HCT116 (cell line): Measurements from ENCODE around the gene DNLZ. TPM values are rescaled to one million over a fixed set of nuclear protein-coding genes. Genes with fewer than 3 reads are reported as not detected.

Source experiments
- ATAC-seq: fragments of 200-7000 bp; cut with Tn5 transposase; 2 replicates; pipeline ENCODE4 v1.9.1; 2020; ENCODE audit warnings: mild to moderate bottlenecking, moderate library complexity
- BruUV-seq: library from RNA; stranded (reverse); fragments of 400-500 nt; replicated peaks from 2 replicates; lab custom pipeline; 2021; lab: Mats Ljungman, UMichigan
- CTCF ChIA-PET: fragments of 300-600 bp; sonication (Branson Sonifier 250); formaldehyde crosslinking; loops from one replicate; lab custom pipeline; 2021; ENCODE audit warnings: antibody characterized with exemption; lab: Charles Lee
- POLR2A ChIA-PET: fragments of 300-600, 350-600 bp; sonication (Branson Sonifier 250); formaldehyde crosslinking; loops from one replicate; lab custom pipeline; 2021; ENCODE audit warnings: antibody characterized with exemption; lab: Charles Lee
- RAD21 ChIA-PET, 2 experiments: fragments of 300-600 bp; sonication (Branson Sonifier 250); formaldehyde crosslinking; loops; one replicate each; lab custom pipeline; 2023; ENCODE audit warnings: low total read pairs in 2 of 2; ENCODE audit not compliant: uncharacterized antibody in 2 of 2, unreplicated experiment in 2 of 2, low non-redundant PET in 1 of 2; lab: Charles Lee
- DNase-seq: peaks from one replicate; pipeline ENCODE4 v3.0.0-alpha.2; 2010; ENCODE audit warnings: low read depth, low spot score
- H2AFZ ChIP-seq: fragments of 200-600 bp; shearing (Covaris generic), sonication (generic); 2 replicates; pipeline ENCODE4 v1.6.1; 2017; ENCODE audit warnings: low read depth, mixed run types, mixed read lengths, antibody characterized with exemption, low read length; ENCODE audit not compliant: poor library complexity, severe bottlenecking
- H3K27ac ChIP-seq: 2 replicates; pipeline ENCODE4 v1.5.1; 2012; ENCODE audit warnings: low read depth, low read length
- H3K27me3 ChIP-seq: fragments of 200-600 bp; sonication (generic); 2 replicates; pipeline ENCODE4 v1.6.1; 2016; ENCODE audit warnings: mixed run types, low read length, mixed read lengths; ENCODE audit not compliant: insufficient read depth
- H3K36me3 ChIP-seq, 2 experiments: fragments of 200-500 bp in 1 of 2; fragments of 200-600 bp in 1 of 2; sonication (Bioruptor generic) in 1 of 2; sonication (generic) in 1 of 2; 2 replicates each; pipeline versions ENCODE4 v1.5.1 to v1.6.1; 2014 to 2016; ENCODE audit warnings: low read length in 2 of 2, inconsistent platforms in 1 of 2, mixed read lengths in 1 of 2, mixed run types in 1 of 2; ENCODE audit not compliant: insufficient read depth in 2 of 2, control insufficient read depth in 1 of 2
- H3K4me1 ChIP-seq, 2 experiments: fragments of 200-600 bp in 1 of 2; sonication (generic) in 1 of 2; 2 replicates each; pipeline versions ENCODE4 v1.5.1 to v1.6.1; 2012 to 2017; ENCODE audit warnings: low read length in 2 of 2, inconsistent platforms in 1 of 2, mild to moderate bottlenecking in 1 of 2, mixed read lengths in 1 of 2, mixed run types in 1 of 2, moderate library complexity in 1 of 2; ENCODE audit not compliant: insufficient read depth in 2 of 2, control insufficient read depth in 1 of 2
- H3K4me2 ChIP-seq: fragments of 200-600 bp; sonication (generic); 2 replicates; pipeline ENCODE4 v1.6.1; 2017; ENCODE audit warnings: mixed run types, low read length, mixed read lengths
- H3K4me3 ChIP-seq, 2 experiments: fragments of 200-600 bp in 1 of 2; sonication (generic) in 1 of 2; replicated peaks in 1 of 2; 2 replicates each; pipeline ENCODE4 v1.5.1; 2011 to 2016; ENCODE audit warnings: low read length in 2 of 2, control low read depth in 1 of 2, low read depth in 1 of 2, mild to moderate bottlenecking in 1 of 2, mixed read lengths in 1 of 2, mixed run types in 1 of 2
- H3K79me2 ChIP-seq: fragments of 200-600 bp; sonication (generic); 2 replicates; pipeline ENCODE4 v1.6.1; 2017; ENCODE audit warnings: mild to moderate bottlenecking, mixed run types, low read length, moderate library complexity, mixed read lengths; ENCODE audit not compliant: insufficient read depth
- H3K9ac ChIP-seq: fragments of 200-600 bp; sonication (generic); 2 replicates; pipeline ENCODE4 v1.6.1; 2016; ENCODE audit warnings: low read length, mixed read lengths
- H3K9me2 ChIP-seq: fragments of 200-600 bp; sonication (generic), shearing (Covaris generic); 2 replicates; pipeline ENCODE4 v1.6.1; 2017; ENCODE audit warnings: mixed run types, mild to moderate bottlenecking, moderate library complexity; ENCODE audit not compliant: insufficient read depth
- H3K9me3 ChIP-seq, 2 experiments: fragments of 200-500 bp in 1 of 2; fragments of 200-600 bp in 1 of 2; sonication (Bioruptor generic) in 1 of 2; sonication (generic) in 1 of 2; 2 replicates each; pipeline ENCODE4 v1.6.1; 2014 to 2017; ENCODE audit warnings: low read length in 2 of 2, mixed read lengths in 2 of 2, inconsistent platforms in 1 of 2, low read depth in 1 of 2, mild to moderate bottlenecking in 1 of 2, mixed run types in 1 of 2, moderate library complexity in 1 of 2; ENCODE audit not compliant: control insufficient read depth in 1 of 2, insufficient read depth in 1 of 2
- H4K20me1 ChIP-seq: fragments of 200-600 bp; sonication (generic), shearing (Covaris generic); 2 replicates; pipeline ENCODE4 v1.6.1; 2017; ENCODE audit warnings: mixed run types, mild to moderate bottlenecking, moderate library complexity; ENCODE audit not compliant: insufficient read depth
- EGR1 ChIP-seq: IDR thresholded peaks from 2 replicates; pipeline ENCODE4 v1.6.1; 2012; ENCODE audit warnings: low read depth
- ELF1 ChIP-seq: IDR thresholded peaks from 2 replicates; pipeline ENCODE4 v1.6.1; 2012; ENCODE audit warnings: low read depth, borderline replicate concordance
- JUND ChIP-seq: IDR thresholded peaks from 2 replicates; pipeline ENCODE4 v1.6.1; 2012
- POLR2A ChIP-seq: IDR thresholded peaks from 2 replicates; pipeline ENCODE4 v1.7.0; 2011; ENCODE audit warnings: borderline replicate concordance; ENCODE audit not compliant: insufficient read depth, insufficient read length; ENCODE audit errors: extremely low read depth
- POLR2AphosphoS5 ChIP-seq: IDR thresholded peaks from 2 replicates; pipeline ENCODE4 v1.6.1; 2011; ENCODE audit warnings: mild to moderate bottlenecking, low read depth, low read length, moderate library complexity
- SRF ChIP-seq: IDR thresholded peaks from 2 replicates; pipeline ENCODE4 v1.6.1; 2012; ENCODE audit warnings: low read depth
- TCF7L2 ChIP-seq: IDR thresholded peaks from 2 replicates; pipeline ENCODE4 v1.7.0; 2011; ENCODE audit warnings: borderline replicate concordance, inconsistent platforms; ENCODE audit not compliant: insufficient read depth, insufficient read length; ENCODE audit errors: extremely low read depth
- ZNF274 ChIP-seq: fragments of 200-500 bp; sonication (Bioruptor generic); IDR thresholded peaks from 2 replicates; pipeline ENCODE4 v1.6.1; 2014; ENCODE audit warnings: mild to moderate bottlenecking, low read depth, low read length, inconsistent platforms
- intact Hi-C: fragments of 100-400 bp; cut with micrococcal nuclease; formaldehyde crosslinking; loops from 2 replicates; pipeline ENCODE4 v1.10.0; 2022
- total RNA-seq: library from RNA; stranded (reverse); gene quantifications from one replicate; pipeline ENCODE4 v1.2.1, GENCODE V29; 2021; ENCODE audit not compliant: unreplicated experiment
- TF ChIP-seq, protein P1 (sequence below): IDR thresholded peaks from 2 replicates; pipeline ENCODE4 v1.6.1; 2012; ENCODE audit warnings: low read depth

DNLZ gene
- total RNA-seq, 1 experiment from 2014 or later: 21.9 TPM

- no peak overlapping the region for H2AFZ ChIP-seq
- no peaks in the 10 kb centered on the region for H3K9me3 ChIP-seq
- H3K27ac ChIP-seq: no peak overlapping the region
- no peak overlapping the region for H3K4me3 ChIP-seq
- no peak overlapping the region for H3K4me2 ChIP-seq
- BruUV-seq: no TSS peak
- DNase-seq: no peak
- H3K9ac ChIP-seq: no peak overlapping the region
- RAD21 ChIA-PET: no interaction called here
- no peaks in the 10 kb centered on the region for H3K27me3 ChIP-seq
- CTCF ChIA-PET: interaction anchor here (1.3 kb wide), 1 partner anchor 11 kb away, joined by 3 read pairs; no protein-coding TSS in a partner anchor
- TF ChIP-seq, protein P1, sequence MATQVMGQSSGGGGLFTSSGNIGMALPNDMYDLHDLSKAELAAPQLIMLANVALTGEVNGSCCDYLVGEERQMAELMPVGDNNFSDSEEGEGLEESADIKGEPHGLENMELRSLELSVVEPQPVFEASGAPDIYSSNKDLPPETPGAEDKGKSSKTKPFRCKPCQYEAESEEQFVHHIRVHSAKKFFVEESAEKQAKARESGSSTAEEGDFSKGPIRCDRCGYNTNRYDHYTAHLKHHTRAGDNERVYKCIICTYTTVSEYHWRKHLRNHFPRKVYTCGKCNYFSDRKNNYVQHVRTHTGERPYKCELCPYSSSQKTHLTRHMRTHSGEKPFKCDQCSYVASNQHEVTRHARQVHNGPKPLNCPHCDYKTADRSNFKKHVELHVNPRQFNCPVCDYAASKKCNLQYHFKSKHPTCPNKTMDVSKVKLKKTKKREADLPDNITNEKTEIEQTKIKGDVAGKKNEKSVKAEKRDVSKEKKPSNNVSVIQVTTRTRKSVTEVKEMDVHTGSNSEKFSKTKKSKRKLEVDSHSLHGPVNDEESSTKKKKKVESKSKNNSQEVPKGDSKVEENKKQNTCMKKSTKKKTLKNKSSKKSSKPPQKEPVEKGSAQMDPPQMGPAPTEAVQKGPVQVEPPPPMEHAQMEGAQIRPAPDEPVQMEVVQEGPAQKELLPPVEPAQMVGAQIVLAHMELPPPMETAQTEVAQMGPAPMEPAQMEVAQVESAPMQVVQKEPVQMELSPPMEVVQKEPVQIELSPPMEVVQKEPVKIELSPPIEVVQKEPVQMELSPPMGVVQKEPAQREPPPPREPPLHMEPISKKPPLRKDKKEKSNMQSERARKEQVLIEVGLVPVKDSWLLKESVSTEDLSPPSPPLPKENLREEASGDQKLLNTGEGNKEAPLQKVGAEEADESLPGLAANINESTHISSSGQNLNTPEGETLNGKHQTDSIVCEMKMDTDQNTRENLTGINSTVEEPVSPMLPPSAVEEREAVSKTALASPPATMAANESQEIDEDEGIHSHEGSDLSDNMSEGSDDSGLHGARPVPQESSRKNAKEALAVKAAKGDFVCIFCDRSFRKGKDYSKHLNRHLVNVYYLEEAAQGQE: no peak
- TF ChIP-seq JUND: no peak
- TF ChIP-seq, all 23 proteins: peak for 0
- POLR2A ChIA-PET: no interaction called here
- Histone ChIP-seq H4K20me1 (no peaks in the 10 kb centered on the region), H3K9me2 (no peaks in the 10 kb centered on the region), H3K79me2 (peaks cover 86% of the 10 kb centered on the region), H3K36me3 (peaks cover 38 to 59% of the 10 kb centered on the region in 2 experiments), H3K4me1 (peaks cover 12 to 25% of the 10 kb centered on the region in 2 experiments)
- ATAC-seq: no peak
- intact Hi-C loops: no loop called here
Observed at GRCh38 chr9:136412962-136413361, 49.4 kb upstream of the DNLZ start.

GRCh38 chr9:136411378-136411777, 47.8 kb upstream of the DNLZ start:
- no peaks in the 10 kb centered on the region for H4K20me1 ChIP-seq
- peaks cover 12 to 25% of the 10 kb centered on the region in 2 experiments for H3K4me1 ChIP-seq
- peak overlapping the region; percentile 78 to 99 for H3K4me3 ChIP-seq
- CTCF ChIA-PET: no interaction called here
- H3K9me2 ChIP-seq: no peaks in the 10 kb centered on the region
- POLR2A ChIA-PET: no interaction called here
- RAD21 ChIA-PET: no interaction called here
- H3K9me3 ChIP-seq: no peaks in the 10 kb centered on the region
- peak overlapping the region; percentile 96 for H3K9ac ChIP-seq
- intact Hi-C loops: no loop called here
- ATAC-seq (no peak), DNase-seq (no peak)
- TSS peak; percentile 69 for BruUV-seq
- no peak for TF ChIP-seq SRF
- TF ChIP-seq POLR2AphosphoS5: no peak
- no peak for TF ChIP-seq ZNF274
- TF ChIP-seq, protein P1: no peak
- TF ChIP-seq POLR2A: no peak
- TF ChIP-seq ELF1: no peak
- TF ChIP-seq EGR1: no peak
- no peak for TF ChIP-seq TCF7L2
- H2AFZ ChIP-seq: no peak overlapping the region
- peaks cover 31 to 59% of the 10 kb centered on the region in 2 experiments for H3K36me3 ChIP-seq
- H3K27ac ChIP-seq: peak overlapping the region; percentile 93
- H3K27me3 ChIP-seq: no peaks in the 10 kb centered on the region
- H3K4me2 ChIP-seq: peak overlapping the region; percentile 91
- H3K79me2 ChIP-seq: peaks cover 86% of the 10 kb centered on the region
